Measurements from ENCODE around the gene NFKB1.
A peak's percentile ranks its signal among the peaks of the same experiment; 100 is the strongest.
"Not testable (repeated sequence)": the region's sequence is repeated elsewhere in the genome, so short reads cannot be mapped to it uniquely, and the experiment has no call there.

NFKB1 gene

DNA sequence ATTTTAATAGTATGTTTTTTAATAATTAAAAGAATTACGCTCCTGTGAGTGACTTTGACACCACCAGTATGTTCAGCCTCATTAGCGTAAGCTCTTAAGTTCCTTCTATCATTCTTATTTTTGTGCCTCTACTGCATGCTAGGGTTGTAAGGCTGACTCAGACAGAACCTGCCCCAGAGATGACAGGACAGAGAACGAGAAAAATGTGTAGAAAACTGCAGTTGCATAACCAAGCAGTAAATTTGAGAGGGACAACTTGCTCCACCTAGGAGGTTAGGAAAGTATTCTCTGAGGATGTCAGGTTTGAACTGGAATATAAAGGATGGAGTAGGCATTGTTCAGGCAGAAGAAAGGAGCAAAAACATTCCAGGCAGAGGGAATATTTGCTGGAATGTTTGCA is 98.7 kb downstream of the NFKB1 start:
- no peak for DNase-seq

GRCh38 chr4:102600689-102601088 is 99.5 kb downstream of the NFKB1 start:
- DNase-seq: no peak

DNA sequence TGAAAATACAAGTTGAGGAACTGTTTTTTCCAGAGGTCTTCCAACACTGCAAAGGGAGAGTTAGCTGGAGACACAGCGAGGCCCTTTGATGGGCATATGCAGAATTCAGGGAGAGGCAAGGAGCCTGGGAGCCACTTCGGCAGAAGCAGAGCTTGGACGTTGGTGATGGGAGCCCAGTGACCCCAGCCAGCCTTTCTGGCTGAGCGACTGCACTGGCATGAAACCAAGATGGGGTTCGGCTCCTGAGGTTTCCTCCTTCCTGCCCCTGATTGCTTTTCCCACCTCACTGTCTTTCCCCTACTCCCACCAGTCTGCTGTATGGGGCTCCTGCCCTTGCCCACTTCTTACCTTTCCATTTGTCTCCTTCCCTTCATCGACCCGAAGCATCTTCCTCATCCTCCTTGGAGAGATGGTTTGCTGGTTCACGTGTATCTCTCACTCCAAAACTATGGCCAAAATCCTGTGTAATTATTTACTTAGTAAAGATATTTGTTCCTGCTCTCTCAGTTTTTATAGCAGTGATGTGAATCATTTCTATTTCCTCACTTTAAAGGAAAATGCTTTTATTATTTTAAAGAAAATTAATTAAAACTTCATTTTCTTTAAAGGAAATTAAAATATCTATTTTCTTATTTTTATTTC is 100.5 kb downstream of the NFKB1 start:
- no peak for DNase-seq

DNA sequence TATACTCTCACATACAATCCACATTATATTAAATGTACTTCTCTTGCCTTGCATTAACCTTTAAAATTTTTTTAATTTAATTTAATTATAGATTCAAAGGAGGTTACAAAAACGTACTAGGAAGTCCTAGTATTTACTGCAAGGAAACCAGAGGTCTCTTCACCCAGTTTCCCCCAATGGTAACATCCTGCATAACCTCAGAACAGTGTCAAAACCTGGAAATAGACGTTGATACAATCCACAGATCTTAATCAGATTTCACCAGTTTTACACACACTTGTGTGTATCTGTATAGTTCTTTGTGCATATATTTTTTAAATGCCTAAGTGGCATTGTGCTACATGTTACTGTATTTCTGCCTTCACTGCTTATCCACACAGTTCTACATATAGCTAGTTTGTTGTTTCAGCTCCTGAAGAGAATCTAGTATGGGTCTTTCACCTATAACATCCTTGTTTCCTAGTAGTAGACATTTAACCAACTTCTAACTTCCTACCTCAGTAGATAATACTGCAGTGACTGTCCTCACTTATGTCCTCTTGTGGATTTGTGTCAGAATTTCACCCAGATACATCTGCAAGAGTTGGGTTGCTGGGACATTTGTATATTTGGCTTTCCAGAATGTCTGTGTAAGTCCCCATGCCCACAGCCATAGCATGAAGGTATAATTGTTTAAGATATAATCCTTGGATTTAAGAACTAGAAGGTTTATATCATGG is 103.2 kb downstream of the NFKB1 start:
- no peak for DNase-seq

- DNase-seq: no peak
Measured at GRCh38 chr4:102606261-102606660, 105.1 kb downstream of the NFKB1 start.

- peak in 3 of 14 donors; percentile 6 to 24 (median 14) for DNase-seq
Measured at GRCh38 chr4:102606846-102607450, 105.8 kb downstream of the NFKB1 start.

DNA sequence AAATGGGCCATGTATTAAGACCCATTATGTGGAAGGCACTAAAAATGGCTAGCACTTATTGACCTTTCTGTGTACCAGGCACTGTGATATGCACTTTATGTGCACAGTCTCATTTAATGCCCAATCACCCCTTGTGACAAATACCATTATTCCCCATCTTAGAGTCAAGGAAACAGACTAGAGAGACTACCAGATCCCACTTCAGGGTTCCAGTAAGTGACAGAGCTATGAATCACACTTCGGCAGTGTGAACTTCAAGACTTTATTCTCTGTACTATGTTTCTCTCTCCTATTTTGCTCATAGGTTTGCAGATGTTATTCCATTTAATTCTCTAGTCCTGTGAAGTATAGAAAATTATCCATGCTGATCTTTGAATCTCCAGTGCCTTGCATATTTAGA is 107.0 kb downstream of the NFKB1 start:
- DNase-seq: no peak

- DNase-seq: no peak
Measured at GRCh38 chr4:102610007-102610406, 108.8 kb downstream of the NFKB1 start.

DNA sequence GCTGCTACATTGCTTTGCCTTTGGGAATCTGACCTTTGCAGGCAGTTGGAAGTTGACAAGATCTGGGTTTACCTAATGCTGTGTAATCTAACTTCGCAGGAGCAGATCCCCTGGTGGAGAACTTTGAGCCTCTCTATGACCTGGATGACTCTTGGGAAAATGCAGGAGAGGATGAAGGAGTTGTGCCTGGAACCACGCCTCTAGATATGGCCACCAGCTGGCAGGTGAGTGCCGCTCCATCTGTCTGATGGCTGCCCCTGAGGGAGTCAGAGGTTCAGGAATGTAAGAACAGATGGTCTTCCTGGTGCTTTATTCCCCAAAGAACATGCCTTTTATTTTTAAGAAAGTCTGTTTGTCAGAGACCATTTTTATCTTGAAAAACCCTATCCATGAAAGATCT is 109.3 kb downstream of the NFKB1 start:
- peak in 1 of 14 donors; percentile 61 for DNase-seq

DNA sequence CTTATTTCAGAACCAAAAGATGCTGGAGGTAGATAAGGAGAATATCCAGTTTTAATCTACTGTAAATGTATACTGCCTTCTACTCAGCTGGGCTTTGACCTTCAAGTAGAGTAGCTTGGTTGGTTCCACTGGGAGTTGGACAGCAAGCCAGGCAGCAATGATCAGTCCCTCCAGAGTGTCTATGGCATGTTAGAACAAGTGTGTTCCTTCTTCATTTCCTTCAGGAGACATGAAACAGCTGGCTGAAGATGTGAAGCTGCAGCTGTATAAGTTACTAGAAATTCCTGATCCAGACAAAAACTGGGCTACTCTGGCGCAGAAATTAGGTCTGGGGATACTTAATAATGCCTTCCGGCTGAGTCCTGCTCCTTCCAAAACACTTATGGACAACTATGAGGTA is 111.1 kb downstream of the NFKB1 start:
- DNase-seq: no peak

DNA sequence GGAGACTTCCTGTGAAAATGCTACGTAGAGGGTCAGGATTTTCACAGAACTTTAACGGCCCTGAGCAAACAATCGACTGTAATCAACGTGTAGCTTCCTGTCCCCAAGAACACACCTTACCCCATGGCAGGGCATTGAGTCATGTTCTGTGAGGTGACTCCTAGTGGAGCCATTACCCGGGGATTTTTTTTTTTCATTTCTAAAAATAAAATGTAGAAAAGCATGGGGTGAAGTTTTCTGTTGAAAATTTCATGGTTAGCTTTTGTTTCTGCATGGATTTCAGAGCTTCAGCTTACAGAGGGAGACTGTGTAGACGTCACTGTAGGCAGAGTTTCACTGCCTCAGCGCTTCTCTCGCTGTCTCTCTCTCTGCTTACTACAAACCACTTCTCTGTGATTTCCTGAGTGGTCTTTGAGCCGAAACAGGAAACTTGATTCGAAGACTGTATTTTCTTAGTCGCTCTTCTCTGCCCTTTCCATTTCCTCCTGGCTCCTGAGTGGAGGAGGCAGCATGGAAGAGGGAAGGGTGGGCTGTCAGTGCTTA is 111.7 kb downstream of the NFKB1 start:
- no peak for DNase-seq

DNA sequence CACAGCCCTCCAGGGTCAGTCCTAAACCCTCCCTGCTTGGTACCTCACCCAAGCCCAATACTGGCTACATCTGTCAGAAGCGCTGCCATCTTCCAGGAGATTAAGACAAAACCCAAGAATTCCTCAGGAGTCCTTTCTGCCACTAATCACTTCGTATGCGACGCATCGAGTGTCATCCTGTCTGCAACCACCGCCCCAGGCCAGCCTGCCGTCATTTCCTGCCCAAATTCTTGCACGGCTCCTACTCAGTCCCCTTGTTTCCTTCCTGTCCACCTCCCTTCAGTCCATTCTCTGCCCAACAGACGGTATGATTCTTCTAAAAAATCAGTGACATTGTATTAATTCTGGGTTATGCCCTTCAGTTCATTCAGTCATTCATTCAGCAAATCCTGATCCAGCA is 113.6 kb downstream of the NFKB1 start:
- no peak for DNase-seq

DNA sequence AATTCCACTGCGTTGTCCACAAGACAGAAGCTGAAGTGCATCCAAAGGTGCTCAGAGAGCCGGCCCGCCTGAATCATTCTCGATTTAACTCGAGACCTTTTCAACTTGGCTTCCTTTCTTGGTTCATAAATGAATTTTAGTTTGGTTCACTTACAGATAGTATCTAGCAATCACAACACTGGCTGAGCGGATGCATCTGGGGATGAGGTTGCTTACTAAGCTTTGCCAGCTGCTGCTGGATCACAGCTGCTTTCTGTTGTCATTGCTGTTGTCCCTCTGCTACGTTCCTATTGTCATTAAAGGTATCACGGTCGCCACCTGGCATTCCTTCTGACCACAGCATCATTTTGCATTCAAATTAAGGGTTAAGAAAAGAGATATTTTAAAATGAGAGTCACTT is 115.5 kb downstream of the NFKB1 start:
- no peak for DNase-seq

DNA sequence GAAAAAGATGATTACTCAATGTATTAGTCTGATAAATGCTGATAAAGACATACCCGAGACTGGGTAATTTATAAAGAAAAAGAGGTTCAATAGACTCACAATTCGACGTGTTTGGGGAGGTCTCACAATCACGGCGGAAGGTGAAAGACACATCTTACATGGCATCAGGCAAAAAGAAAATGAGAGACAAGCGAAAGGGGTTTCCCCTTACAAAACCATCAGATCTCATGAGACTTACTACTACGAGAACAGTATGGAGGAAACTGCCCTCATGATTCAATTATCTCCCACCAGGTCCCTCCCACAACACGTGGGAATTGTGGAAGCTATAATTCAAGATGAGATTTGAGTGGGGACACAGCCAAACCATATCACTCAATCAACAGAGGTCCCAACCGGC is 117.9 kb downstream of the NFKB1 start:
- not testable (repeated sequence) for DNase-seq

DNA sequence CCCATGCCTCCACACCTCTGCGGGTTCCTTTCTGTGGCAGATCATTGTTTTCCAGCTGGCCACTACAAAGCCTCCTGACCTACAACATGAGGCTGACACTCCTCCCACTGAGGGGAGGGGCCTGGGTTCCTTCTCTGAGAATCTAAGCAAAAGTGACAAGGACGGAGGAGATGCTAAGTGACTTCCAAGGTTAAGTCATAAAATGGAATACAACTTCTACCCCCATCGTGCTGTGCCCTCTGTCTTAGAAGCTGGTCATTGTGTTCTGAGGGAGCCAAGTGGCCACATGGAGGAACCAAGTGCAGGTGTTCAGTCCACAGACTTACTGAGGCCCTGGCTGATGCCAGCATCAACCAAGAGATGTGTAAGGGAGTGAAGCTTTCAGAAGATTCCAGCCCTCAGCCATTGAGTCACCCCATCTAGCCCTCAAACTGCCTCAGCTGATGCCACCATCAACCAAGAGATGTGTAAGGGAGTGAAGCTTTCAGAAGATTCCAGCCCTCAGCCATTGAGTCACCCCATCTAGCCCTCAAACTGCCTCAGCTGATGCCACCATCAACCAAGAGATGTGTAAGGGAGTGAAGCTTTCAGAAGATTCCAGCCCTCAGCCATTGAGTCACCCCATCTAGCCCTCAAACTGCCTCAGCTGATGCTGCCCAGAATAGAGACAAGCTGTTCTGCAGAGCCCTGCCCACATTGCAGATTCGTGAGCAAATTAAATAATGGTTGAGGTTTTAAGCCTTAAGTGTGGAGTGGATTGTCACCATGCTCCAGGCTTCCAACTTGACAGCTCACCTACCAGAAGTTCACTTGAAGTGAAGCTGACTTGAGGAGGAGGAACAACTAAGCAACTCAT is 118.8 kb downstream of the NFKB1 start:
- DNase-seq: not testable (repeated sequence)

- peak in 3 of 14 donors; percentile 7 to 73 (median 8) for DNase-seq
Measured at GRCh38 chr4:102620697-102621497, 119.7 kb downstream of the NFKB1 start.

- peak in 1 of 14 donors; percentile 17 for DNase-seq
Measured at GRCh38 chr4:102623622-102624021, 122.5 kb downstream of the NFKB1 start.

GRCh38 chr4:102624505-102624904 is 123.3 kb downstream of the NFKB1 start:
- no peak for DNase-seq

DNA sequence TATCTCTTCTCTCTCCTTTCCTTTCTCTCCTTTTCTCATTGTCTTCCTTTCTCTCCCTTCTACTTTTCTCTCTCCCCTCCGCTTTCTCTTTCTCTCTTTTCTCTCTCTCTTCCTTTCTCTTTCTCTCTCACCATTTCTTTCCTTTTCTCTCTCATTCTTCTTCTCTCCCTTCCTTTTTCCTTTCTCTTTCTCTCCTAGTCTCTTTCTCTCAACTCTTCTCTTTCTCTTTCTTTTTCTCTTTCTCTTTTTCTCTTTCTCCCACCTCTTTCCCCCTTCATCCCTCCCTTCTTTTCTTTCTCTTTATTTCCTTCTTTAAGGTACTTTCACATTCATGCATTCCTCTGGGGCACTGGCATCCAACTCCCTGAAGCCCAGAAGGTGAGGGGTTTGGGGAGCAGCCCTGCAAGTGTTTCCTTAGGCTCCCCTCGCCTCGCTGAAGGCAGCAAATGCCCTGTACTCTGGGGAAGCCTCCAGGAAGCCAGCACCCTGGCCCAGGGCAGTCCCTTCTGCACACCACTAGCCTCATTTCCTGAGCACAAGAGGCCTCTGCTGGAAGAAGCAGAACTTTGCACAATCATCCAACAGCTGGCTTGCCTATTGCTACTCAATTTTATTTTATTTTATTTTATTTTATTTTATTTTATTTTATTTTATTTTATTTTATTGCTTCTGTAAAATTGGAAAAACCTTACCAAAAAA is 124.2 kb downstream of the NFKB1 start:
- DNase-seq: peak in 3 of 14 donors; percentile 10 to 18 (median 17)

DNA sequence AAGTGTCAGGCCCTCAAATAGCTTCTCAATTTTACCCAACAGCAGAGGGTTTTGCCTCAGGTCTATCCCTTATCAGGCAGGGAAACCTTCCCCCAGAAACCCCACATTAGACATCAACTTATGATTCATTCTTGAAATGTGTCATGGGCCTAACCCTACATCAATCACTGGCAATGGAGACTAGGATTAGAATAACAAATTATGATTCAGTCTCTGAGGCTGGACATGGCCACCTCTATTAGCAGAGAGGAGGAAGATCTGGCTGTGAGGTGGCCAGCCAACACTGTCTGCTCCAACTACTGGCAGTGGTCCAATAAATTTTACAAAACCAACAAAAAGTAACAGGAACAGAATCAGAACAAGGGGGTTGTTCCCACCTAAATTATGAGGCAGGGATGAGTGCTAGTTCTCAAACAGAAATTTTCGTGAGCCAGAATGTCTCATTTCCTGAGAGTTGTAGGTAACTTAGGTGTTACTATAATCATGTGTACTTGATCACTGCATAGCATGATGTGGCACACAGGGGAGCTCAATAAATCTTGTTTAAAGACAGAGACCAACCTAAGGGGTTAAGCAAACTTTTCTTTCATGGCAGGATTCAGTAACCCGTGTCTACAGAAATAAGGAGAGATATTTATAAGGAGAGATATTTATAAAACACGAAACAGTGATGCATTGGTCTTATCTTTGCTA is 126.8 kb downstream of the NFKB1 start:
- no peak for DNase-seq
